GM19043 (cell line): ENCODE measurements around the gene S100A5.
"Not testable (repeated sequence)": the region's sequence is repeated elsewhere in the genome, so short reads cannot be mapped to it uniquely, and the experiment has no call there.

ENCODE experiments used
- ATAC-seq: cut with Tn5 transposase; IDR thresholded peaks from one replicate; pipeline ENCODE4 v1.9.1; 2021; ENCODE audit warnings: low read depth; ENCODE audit not compliant: unreplicated experiment

Gene S100A5

GRCh38 chr1:153535242-153536011 is 5.3 kb downstream of the S100A5 start, which contains the start of gene S100A6:
TSS of gene S100A6 (minus strand) at chr1:153535991. CDS start at chr1:153535339, 652 bp downstream.
- no peak for ATAC-seq

GRCh38 chr1:153534925-153535241 is 5.9 kb downstream of the S100A5 start:
- ATAC-seq, result no peak

DNA sequence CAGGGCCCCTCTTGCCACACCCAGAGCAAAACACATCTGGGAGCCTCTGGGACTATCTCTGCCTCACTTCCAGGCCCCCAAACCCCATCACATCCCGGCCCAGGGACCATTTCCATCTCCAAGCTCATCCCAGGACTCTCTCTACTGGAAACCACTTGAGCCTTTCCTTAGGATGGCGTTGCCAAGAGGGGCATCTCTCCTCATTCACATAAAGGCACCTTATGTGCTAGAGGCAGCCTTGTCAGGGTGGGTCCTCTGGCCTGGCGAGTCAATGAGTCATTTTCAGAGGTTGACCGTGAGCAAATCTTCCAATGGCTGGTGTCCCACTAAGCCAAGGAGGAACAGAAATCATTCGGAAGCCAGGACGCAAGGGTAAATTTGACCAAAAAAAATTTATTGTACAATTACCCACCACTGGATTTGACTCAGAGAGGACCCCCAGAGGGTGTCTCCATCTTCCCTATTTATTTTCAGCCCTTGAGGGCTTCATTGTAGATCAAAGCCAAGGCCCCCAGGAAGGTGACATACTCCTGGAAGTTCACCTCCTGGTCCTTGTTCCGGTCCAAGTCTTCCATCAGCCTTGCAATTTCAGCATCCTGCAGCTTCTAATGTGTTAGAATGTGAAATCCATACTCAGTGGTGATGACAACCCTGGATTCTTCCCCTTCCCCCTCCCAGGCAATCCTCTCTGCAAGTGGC is 6.4 kb downstream of the S100A5 start:
- ATAC-seq, result no peak

DNA sequence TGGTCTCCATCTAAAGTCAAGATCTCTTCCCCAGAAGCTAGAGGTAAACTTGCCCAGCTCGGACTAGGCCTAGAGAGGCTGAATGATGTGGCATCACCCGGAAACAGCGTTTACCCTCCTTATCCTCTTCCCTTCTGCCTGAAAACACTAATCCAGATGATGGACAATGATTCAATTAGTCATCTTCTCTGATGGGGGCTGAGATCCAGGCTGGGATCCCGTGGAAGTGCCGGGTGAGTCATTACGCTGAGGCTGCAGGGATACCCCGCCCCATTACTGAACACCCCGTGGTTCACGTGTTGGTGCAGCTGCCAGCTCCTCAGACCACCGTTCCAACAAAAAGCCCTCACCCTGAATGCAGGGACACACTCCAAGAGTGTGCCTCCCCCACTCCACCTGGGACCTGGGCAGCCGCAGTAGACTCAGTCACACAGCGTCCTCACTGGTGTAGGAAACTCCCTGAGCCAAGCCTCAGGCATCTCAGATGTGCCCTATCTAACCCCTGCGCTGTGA is 7.0 kb downstream of the S100A5 start:
- ATAC-seq, result no peak

- ATAC-seq, result no peak
These were observed 7.8 kb downstream of the S100A5 start for GRCh38 chr1:153532769-153533599.

- no peak for ATAC-seq
These were observed 8.6 kb downstream of the S100A5 start for GRCh38 chr1:153532181-153532580.

- no peak for ATAC-seq
These were observed 9.1 kb downstream of the S100A5 start for GRCh38 chr1:153531638-153532037.

DNA sequence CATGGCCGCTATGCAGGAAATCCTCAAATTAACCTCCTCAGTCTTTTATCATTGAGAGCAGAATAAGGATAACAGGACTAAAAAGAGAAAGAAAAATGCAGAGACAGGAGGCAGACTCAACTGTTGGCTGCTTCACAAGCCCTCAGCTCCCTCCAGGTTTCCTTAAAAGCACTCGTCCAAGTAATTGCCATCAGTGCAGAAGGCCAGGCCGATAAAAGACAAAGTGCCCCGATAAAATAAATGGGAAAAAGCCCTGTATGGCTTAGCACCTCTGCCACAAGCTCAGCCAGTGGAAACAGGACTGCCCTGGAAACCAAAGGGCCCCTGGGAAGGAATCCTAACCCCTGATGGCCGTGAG is 13.1 kb downstream of the S100A5 start:
- ATAC-seq, result no peak

GRCh38 chr1:153527023-153527682 is 13.6 kb downstream of the S100A5 start:
- no peak for ATAC-seq

DNA sequence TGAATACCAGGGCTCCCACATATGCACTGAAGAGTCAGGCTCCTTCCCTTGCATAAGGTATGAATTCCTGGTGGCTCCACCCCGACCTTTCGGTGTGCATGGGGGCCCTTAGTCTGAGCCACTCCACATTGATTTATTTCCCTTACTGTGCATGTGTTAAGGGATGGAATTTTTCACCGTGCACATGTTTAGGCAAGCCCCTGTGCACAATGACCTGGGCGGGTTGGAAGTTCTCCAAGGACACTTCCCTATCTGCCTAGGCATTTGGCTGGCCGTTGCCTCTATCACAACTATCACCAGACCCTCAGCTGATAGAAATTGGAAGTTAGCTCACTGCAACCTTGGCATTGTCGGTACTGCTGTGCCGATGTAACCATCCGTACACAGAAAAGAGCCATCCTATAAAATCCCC is 14.6 kb downstream of the S100A5 start:
- no peak for ATAC-seq

- ATAC-seq, result no peak
These were observed 15.5 kb downstream of the S100A5 start for GRCh38 chr1:153525088-153525728.

- not testable (repeated sequence) for ATAC-seq
These were observed 18.2 kb downstream of the S100A5 start for GRCh38 chr1:153522353-153523048.

DNA sequence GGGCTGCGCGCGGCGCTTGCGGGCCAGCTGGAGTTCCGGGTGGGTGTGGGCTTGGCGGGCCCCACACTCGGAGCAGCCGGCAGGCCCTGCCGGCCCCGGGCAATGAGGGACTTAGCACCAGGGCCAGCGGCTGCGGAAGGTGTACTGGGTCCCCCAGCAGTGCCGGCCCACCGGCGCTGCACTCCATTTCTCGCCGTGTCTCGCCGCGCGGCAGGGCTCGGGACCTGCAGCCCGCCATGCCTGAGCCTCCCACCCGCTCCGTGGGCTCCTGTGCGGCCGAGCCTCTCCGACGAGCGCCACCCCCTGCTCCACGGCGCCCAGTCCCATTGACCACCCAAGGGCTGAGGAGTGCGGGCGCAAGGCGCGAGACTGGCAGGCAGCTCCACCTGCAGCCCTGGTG is 18.9 kb downstream of the S100A5 start:
- not testable (repeated sequence) for ATAC-seq

DNA sequence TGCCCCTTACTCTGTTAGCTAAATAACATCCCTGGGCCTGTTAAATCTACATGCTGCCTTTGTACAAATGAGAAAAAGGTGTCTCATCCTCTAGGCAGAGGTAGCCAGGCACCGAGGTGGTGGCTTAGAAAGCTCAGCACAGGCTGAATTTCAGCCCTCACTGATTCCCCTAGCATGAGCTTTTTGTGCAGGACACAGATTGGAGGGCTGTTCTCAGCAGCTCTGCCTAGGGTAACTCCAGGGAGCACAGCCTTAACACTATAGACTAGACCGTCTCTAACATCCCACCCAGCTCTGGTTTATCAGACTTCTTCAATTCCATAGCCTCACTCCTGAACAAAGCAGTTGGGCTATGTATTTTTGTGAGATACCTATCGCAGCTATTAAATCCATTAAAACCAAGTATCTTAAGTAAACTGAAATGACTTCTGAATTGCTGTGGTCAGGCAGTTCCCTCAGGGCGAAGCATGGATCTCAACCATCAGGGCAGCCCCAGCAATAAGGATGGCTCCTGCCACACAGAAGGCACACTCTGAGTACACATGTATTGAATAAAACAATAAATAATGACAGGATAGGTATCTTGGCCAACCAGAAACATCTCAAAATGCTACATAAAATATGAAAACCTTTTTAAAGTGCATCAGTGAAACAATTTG is 19.8 kb downstream of the S100A5 start:
- ATAC-seq, result no peak

- ATAC-seq, result not testable (repeated sequence)
These were observed 20.5 kb downstream of the S100A5 start for GRCh38 chr1:153520137-153520691.

DNA sequence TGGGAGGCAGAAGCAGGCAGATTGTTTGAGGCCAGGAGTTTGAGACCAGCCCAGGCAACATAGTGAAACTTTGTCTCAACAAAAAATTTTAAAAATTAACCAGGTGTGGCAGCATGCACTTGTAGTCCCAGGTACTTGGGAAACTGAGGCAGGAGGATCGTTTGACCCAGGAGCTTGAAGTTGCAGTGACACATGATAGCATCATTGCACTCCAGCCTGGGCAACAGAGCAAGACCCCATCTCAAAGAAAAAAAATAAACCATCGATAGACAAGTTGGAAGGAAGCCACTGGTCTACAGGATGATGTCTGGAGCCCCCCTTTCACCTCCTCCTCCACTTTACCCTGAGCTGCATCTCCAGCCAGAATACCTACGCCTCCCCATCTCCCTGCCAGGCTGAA is 21.5 kb downstream of the S100A5 start:
- ATAC-seq, result no peak

GRCh38 chr1:153515504-153516394 is 25.0 kb downstream of the S100A5 start:
- no peak for ATAC-seq

- no peak for ATAC-seq
These were observed 27.1 kb downstream of the S100A5 start for GRCh38 chr1:153513666-153514065.
